CD4-positive, alpha-beta T cell treated with Interleukin-6 for 4 hours (primary cell): ENCODE results near the gene MIF4GD.

ENCODE experiments used
- DNase-seq: peaks from one replicate; pipeline ENCODE4 v3.0.0-alpha.2; 2020; ENCODE audit warnings: mixed read lengths

MIF4GD gene

GRCh38 chr17:75231071-75231470 is 40.0 kb downstream of the MIF4GD start:
- no peak for DNase-seq

- no peak for DNase-seq
Measured at GRCh38 chr17:75228847-75229246, 42.2 kb downstream of the MIF4GD start.

GRCh38 chr17:75228305-75228704 is 42.7 kb downstream of the MIF4GD start:
- DNase-seq, result no peak

GRCh38 chr17:75227729-75228128 is 43.3 kb downstream of the MIF4GD start:
- DNase-seq, result no peak

- no peak for DNase-seq
Measured at GRCh38 chr17:75225016-75225415, 46.0 kb downstream of the MIF4GD start.

GRCh38 chr17:75219815-75220214 is 51.2 kb downstream of the MIF4GD start:
- DNase-seq, result no peak

GRCh38 chr17:75218131-75218530 is 52.9 kb downstream of the MIF4GD start:
- DNase-seq, result no peak
